Pancreas (tissue), 10 donors: ENCODE measurements around the gene PCBP2. TPM values are rescaled to one million over a fixed set of nuclear protein-coding genes. Genes with fewer than 3 reads are reported as not detected.
A peak's percentile ranks its signal among the peaks of the same experiment; 100 is the strongest.
"Not testable (repeated sequence)": the region's sequence is repeated elsewhere in the genome, so short reads cannot be mapped to it uniquely, and the experiment has no call there.

Experiments
- ATAC-seq, 4 donors: fragments of 200-7000 bp; cut with Tn5 transposase; one replicate each; pipeline versions ENCODE4 v1.8.0 to v1.9.1; 2020; ENCODE audit warnings: mild to moderate bottlenecking in 4 of 4, moderate library complexity in 4 of 4
- DNase-seq, 6 donors: peaks; one replicate each; pipeline ENCODE4 v3.0.0-alpha.2; 2020
- FAIRE-seq: peaks from 2 replicates; lab custom pipeline; 2012; peaks lifted over from hg19 to GRCh38; lab: Jason Lieb, UNC
- H3K27ac ChIP-seq, 4 donors: fragments of 200-600 bp; sonication (generic); 1 replicate in 3 of 4; 2 replicates in 1 of 4; pipeline versions ENCODE4 v1.5.0 to v1.8.0; 2020
- H3K27me3 ChIP-seq, 4 donors: fragments of 200-600 bp; one replicate each; pipeline ENCODE4 v1.8.0; 2021
- H3K36me3 ChIP-seq, 3 donors: fragments of 200-600 bp; sonication (generic) in 1 of 3; one replicate each; pipeline versions ENCODE4 v1.5.0 to v1.8.0; 2020 to 2021
- H3K4me1 ChIP-seq, 3 donors: fragments of 200-600 bp; one replicate each; pipeline ENCODE4 v1.8.0; 2021
- H3K4me3 ChIP-seq, 4 donors: fragments of 200-600 bp; sonication (generic) in 2 of 4; one replicate each; pipeline versions ENCODE4 v1.5.0 to v1.8.0; 2020 to 2021
- H3K9me3 ChIP-seq, 4 donors: fragments of 200-600 bp; one replicate each; pipeline ENCODE4 v1.8.0; 2021
- WGBS, 2 donors: extraction: QIAGEN DNeasy Blood & Tissue Kit; methylation state at CpG; one replicate each; pipeline ENCODE4 v1.1.7; 2013; 5-methylcytosine and 5-hydroxymethylcytosine counted together
- intact Hi-C, 3 donors: fragments of 100-400 bp; cut with DNase I; formaldehyde crosslinking; loops; one replicate each; pipeline versions ENCODE4 v1.11.1 to v1.14.2; 2022
- polyA plus RNA-seq, 2 donors: library from polyadenylated mRNA; stranded (reverse); fragments of 200-250 nt; gene quantifications; one replicate each; pipeline ENCODE4 v1.2.3, GENCODE V29; 2013
- total RNA-seq, 6 donors: library from RNA; stranded (reverse); fragmentation: NEBNext Ultra II Directional in 4 of 6; extraction: Animal tissue kit (Norgen Biotek cat#: 25700) in 4 of 6; gene quantifications; one replicate each; pipeline versions ENCODE4 v1.2.1 to v1.2.4, GENCODE V29; 2021 to 2023
- TF ChIP-seq, protein P1 (sequence below), 4 donors: fragments of 200-600 bp; sonication (generic) in 3 of 4; IDR thresholded peaks; one replicate each; pipeline versions ENCODE4 v1.5.0 to v1.8.0; 2021; ENCODE audit warnings: antibody characterized with exemption in 4 of 4
- donor health status: healthy with polysubstance abuse.
- donor health status: DM: no; HTN: no; CAD: no; lungs with moderate emphysema.
- donor health status: DM: no; HTN: no; CAD: no.
- donor health status: control.
- donor health status: control.
- donor health status: Bipolar disorder and iron deficiency.
- donor health status: DM: yes; HTN: yes; CAD: no.
- donor health status: DM: no; HTN: no; CAD: no.
- donor health status: DM: no; HTN: no; CAD: no.
- donor health status: DM: yes; HTN: yes; CAD: no.

Gene PCBP2
- total and polyA plus RNA-seq, 8 donors = 266 to 608 (median 467) TPM

GRCh38 chr12:53414756-53415417 lies 37.0 kb upstream of the PCBP2 start:
- peaks cover 2 to 35% (median 13%) of the 10 kb centered on the region in 3 donors for H3K36me3 ChIP-seq
- no peak for ATAC-seq
- H3K9me3 ChIP-seq = no peaks in the 10 kb centered on the region
- H3K27ac ChIP-seq = no peak overlapping the region
- H3K27me3 ChIP-seq = no peaks in the 10 kb centered on the region
- H3K4me3 ChIP-seq = no peak overlapping the region
- peaks cover 0 to 7% (median 0%) of the 10 kb centered on the region in 3 donors for H3K4me1 ChIP-seq
- 12 to 13% methylated on average over 3 of the region's 3 CpGs for WGBS, 2 donors
- FAIRE-seq = no peak
- DNase-seq = no peak
- intact Hi-C loops = no loop called here
- TF ChIP-seq, protein P1, sequence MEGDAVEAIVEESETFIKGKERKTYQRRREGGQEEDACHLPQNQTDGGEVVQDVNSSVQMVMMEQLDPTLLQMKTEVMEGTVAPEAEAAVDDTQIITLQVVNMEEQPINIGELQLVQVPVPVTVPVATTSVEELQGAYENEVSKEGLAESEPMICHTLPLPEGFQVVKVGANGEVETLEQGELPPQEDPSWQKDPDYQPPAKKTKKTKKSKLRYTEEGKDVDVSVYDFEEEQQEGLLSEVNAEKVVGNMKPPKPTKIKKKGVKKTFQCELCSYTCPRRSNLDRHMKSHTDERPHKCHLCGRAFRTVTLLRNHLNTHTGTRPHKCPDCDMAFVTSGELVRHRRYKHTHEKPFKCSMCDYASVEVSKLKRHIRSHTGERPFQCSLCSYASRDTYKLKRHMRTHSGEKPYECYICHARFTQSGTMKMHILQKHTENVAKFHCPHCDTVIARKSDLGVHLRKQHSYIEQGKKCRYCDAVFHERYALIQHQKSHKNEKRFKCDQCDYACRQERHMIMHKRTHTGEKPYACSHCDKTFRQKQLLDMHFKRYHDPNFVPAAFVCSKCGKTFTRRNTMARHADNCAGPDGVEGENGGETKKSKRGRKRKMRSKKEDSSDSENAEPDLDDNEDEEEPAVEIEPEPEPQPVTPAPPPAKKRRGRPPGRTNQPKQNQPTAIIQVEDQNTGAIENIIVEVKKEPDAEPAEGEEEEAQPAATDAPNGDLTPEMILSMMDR (IDR thresholded peaks at IDR 0.05) = no peak

DNA sequence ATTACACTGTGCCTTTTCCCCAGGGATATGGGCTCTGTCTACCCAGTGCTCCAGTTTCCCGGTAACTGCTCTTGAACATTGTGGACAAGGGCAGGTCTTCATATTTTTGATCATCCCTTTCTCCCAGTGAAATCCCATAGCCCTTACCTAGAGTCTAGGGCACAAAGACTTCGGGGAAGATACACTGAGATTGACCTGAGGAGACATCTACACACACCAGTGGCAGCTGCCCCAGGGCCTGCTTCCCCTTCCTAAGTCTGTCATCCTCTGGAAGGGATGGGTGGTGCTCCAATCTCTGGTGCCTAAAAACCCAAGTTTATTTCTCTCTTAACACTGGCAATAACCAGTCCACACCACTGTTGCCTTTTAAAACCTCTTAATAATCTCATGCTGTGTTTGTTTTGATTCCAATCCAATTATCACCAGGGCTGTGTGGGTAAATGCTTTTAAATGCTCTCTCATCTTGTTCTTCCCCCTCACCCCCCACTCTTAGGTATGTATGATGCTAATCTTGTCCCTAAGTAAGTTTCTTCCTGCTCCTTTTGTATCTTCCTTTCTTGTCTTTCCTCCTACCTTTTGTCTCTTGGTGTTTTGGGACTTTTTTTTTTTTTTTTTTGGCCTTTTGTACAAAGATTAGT lies 36.0 kb upstream of the PCBP2 start:
- H3K27me3 ChIP-seq, H3K9me3 ChIP-seq, H3K4me1 ChIP-seq, H3K27ac ChIP-seq, FAIRE-seq, H3K4me3 ChIP-seq, DNase-seq, intact Hi-C loops: not testable (repeated sequence)
- 77 to 87% methylated on average over 2 of the region's 2 CpGs for WGBS, 2 donors
- peak in 3 of 4 donors; percentile 22 to 25 (median 24) for ATAC-seq
- H3K36me3 ChIP-seq = peaks cover 1 to 25% (median 5%) of the 10 kb centered on the region in 3 donors

- peaks cover 0 to 10% (median 0%) of the 10 kb centered on the region in 3 donors for H3K4me1 ChIP-seq
- H3K36me3 ChIP-seq = peaks cover 0 to 10% (median 0%) of the 10 kb centered on the region in 3 donors
- H3K9me3 ChIP-seq, ATAC-seq, intact Hi-C loops, H3K27me3 ChIP-seq, FAIRE-seq, H3K27ac ChIP-seq, H3K4me3 ChIP-seq: not testable (repeated sequence)
- WGBS, 2 donors = 78 to 86% methylated on average over 9 of the region's 9 CpGs
- peak in 1 of 6 donors; percentile 11 for DNase-seq
Observed at GRCh38 chr12:53417291-53417816, 34.5 kb upstream of the PCBP2 start.

DNA sequence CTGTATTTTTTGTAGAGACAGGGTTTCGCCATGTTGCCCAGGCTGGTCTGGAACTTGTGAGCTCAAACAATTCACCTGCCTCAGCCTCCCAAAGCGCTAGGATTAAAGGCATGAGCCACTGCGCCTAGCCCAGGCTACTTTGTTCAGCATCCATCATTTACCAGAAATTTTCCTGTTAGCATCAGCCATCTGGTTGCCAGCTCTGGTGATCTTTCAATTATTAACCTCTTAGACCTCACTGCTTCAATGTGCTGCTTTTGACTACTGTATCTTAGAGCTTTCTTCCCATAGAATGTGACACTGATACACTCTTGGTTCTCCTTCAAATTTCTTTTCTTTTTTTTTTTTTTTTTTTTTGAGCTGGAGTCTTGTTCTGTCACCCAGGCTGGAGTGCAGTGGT lies 33.7 kb upstream of the PCBP2 start:
- no peaks in the 10 kb centered on the region for H3K27me3 ChIP-seq
- TF ChIP-seq, protein P1 (IDR thresholded peaks at IDR 0.05) = no peak
- peaks cover 0 to 7% (median 0%) of the 10 kb centered on the region in 3 donors for H3K36me3 ChIP-seq
- intact Hi-C loops = no loop called here
- FAIRE-seq = no peak
- H3K4me1 ChIP-seq = peaks cover 0 to 10% (median 0%) of the 10 kb centered on the region in 3 donors
- DNase-seq = no peak
- WGBS, 2 donors = 56 to 64% methylated on average over 3 of the region's 3 CpGs
- no peaks in the 10 kb centered on the region for H3K9me3 ChIP-seq
- no peak overlapping the region for H3K4me3 ChIP-seq
- H3K27ac ChIP-seq = no peak overlapping the region
- ATAC-seq = peak in 2 of 4 donors; percentile 16 to 36

DNA sequence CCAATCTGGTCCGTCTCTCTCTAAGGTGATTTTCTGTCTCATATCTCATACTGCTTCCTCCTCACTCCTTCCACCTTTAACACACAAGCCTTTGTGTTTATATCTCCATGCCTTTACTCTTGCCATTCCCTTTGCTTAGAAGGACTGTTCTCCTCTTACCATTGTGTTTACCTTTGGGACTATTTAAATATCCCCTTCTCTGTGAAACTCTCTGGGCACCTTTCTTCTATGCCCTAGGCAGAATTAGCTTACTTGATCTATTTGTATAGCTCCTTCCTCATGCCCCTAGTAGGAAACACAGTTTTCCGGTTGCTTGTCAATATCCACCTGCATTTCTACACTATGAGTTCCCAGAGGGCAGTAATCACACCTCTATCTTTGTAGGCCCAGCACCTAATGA lies 32.1 kb upstream of the PCBP2 start:
- H3K27me3 ChIP-seq = no peaks in the 10 kb centered on the region
- no peak overlapping the region for H3K27ac ChIP-seq
- ATAC-seq = no peak
- H3K4me3 ChIP-seq = no peak overlapping the region
- TF ChIP-seq, protein P1 (IDR thresholded peaks at IDR 0.05) = no peak
- DNase-seq = no peak
- 69% methylated on average over 2 of the region's 2 CpGs for WGBS, 2 donors
- FAIRE-seq = no peak
- intact Hi-C loops = loop anchor here in 2 of 3 donors (5.0 kb wide), 1 partner anchor 67 kb away; no protein-coding TSS in a partner anchor
- peaks cover 6 to 17% (median 7%) of the 10 kb centered on the region in 3 donors for H3K4me1 ChIP-seq
- no peaks in the 10 kb centered on the region for H3K36me3 ChIP-seq
- H3K9me3 ChIP-seq = no peaks in the 10 kb centered on the region

- not testable (repeated sequence) for ATAC-seq, H3K27ac ChIP-seq, H3K9me3 ChIP-seq, FAIRE-seq, H3K27me3 ChIP-seq, DNase-seq, H3K36me3 ChIP-seq, H3K4me3 ChIP-seq
- intact Hi-C loops = loop anchor here in 2 of 3 donors (5.0 kb wide), 1 partner anchor 70 kb away; no protein-coding TSS in a partner anchor
- peaks cover 7 to 25% (median 9%) of the 10 kb centered on the region in 3 donors for H3K4me1 ChIP-seq
- 75 to 82% methylated on average over 12 of the region's 12 CpGs for WGBS, 2 donors
Observed at GRCh38 chr12:53422247-53422646, 29.7 kb upstream of the PCBP2 start.
